ENCODE results near the gene SLC4A1AP.

SLC4A1AP gene

GRCh38 chr2:27634291-27634690 is 29.4 kb upstream of the SLC4A1AP start:
- Mint-ChIP-seq H3K9me3 (no peaks in the 10 kb centered on the region), H3K4me1 (peaks cover 25% of the 10 kb centered on the region), H3K27ac (ENCODE audit: low read depth) (no peak overlapping the region), H3K4me3 (no peak overlapping the region), H3K36me3 (ENCODE audit: insufficient read depth) (peaks cover 57% of the 10 kb centered on the region), H3K27me3 (no peaks in the 10 kb centered on the region)
- ATAC-seq (replicated peaks; ENCODE audit: extremely low read depth, poor library complexity, severe bottlenecking): no peak
- no peak for DNase-seq (ENCODE audit: low spot score in 2 of 2)

GRCh38 chr2:27636766-27637165 is 26.9 kb upstream of the SLC4A1AP start:
- no peak for DNase-seq (ENCODE audit: low spot score in 2 of 2)
- Mint-ChIP-seq H3K9me3 (no peaks in the 10 kb centered on the region), H3K36me3 (ENCODE audit: insufficient read depth) (peaks cover 67% of the 10 kb centered on the region), H3K27ac (ENCODE audit: low read depth) (no peak overlapping the region), H3K4me1 (peaks cover 18% of the 10 kb centered on the region), H3K27me3 (no peaks in the 10 kb centered on the region), H3K4me3 (no peak overlapping the region)
- ATAC-seq (replicated peaks; ENCODE audit: extremely low read depth, poor library complexity, severe bottlenecking): no peak

GRCh38 chr2:27638037-27638637 is 25.6 kb upstream of the SLC4A1AP start:
- H3K36me3 Mint-ChIP-seq (ENCODE audit: insufficient read depth): peaks cover 71% of the 10 kb centered on the region
- peak overlapping the region; percentile 5 for H3K27ac Mint-ChIP-seq (ENCODE audit: low read depth)
- no peaks in the 10 kb centered on the region for H3K27me3 Mint-ChIP-seq
- no peaks in the 10 kb centered on the region for H3K9me3 Mint-ChIP-seq
- peak overlapping the region; percentile 12 for H3K4me3 Mint-ChIP-seq
- peaks cover 18% of the 10 kb centered on the region for H3K4me1 Mint-ChIP-seq
- DNase-seq (ENCODE audit: low spot score in 2 of 2) (no peak), ATAC-seq (replicated peaks; ENCODE audit: extremely low read depth, poor library complexity, severe bottlenecking) (peak; percentile 86)

GRCh38 chr2:27638709-27639108 is 25.0 kb upstream of the SLC4A1AP start:
- DNase-seq (ENCODE audit: low spot score in 2 of 2): no peak
- H3K9me3 Mint-ChIP-seq: no peaks in the 10 kb centered on the region
- no peak overlapping the region for H3K4me3 Mint-ChIP-seq
- H3K27me3 Mint-ChIP-seq: no peaks in the 10 kb centered on the region
- peaks cover 17% of the 10 kb centered on the region for H3K4me1 Mint-ChIP-seq
- no peak overlapping the region for H3K27ac Mint-ChIP-seq (ENCODE audit: low read depth)
- H3K36me3 Mint-ChIP-seq (ENCODE audit: insufficient read depth): peaks cover 73% of the 10 kb centered on the region
- ATAC-seq (replicated peaks; ENCODE audit: extremely low read depth, poor library complexity, severe bottlenecking): no peak

- Mint-ChIP-seq H3K36me3 (ENCODE audit: insufficient read depth) (peaks cover 66% of the 10 kb centered on the region), H3K4me1 (peaks cover 14% of the 10 kb centered on the region), H3K9me3 (no peaks in the 10 kb centered on the region), H3K27me3 (no peaks in the 10 kb centered on the region), H3K4me3 (no peak overlapping the region), H3K27ac (ENCODE audit: low read depth) (no peak overlapping the region)
- no peak for ATAC-seq (replicated peaks; ENCODE audit: extremely low read depth, poor library complexity, severe bottlenecking)
- DNase-seq (ENCODE audit: low spot score in 2 of 2): no peak
Measured at GRCh38 chr2:27640722-27641245, 22.9 kb upstream of the SLC4A1AP start.

GRCh38 chr2:27645197-27645596 is 18.5 kb upstream of the SLC4A1AP start:
- H3K9me3 Mint-ChIP-seq: no peaks in the 10 kb centered on the region
- no peaks in the 10 kb centered on the region for H3K27me3 Mint-ChIP-seq
- no peaks in the 10 kb centered on the region for H3K4me1 Mint-ChIP-seq
- H3K4me3 Mint-ChIP-seq: no peak overlapping the region
- ATAC-seq (replicated peaks; ENCODE audit: extremely low read depth, poor library complexity, severe bottlenecking): no peak
- no peak overlapping the region for H3K27ac Mint-ChIP-seq (ENCODE audit: low read depth)
- DNase-seq (ENCODE audit: low spot score in 2 of 2): no peak
- H3K36me3 Mint-ChIP-seq (ENCODE audit: insufficient read depth): peaks cover 66% of the 10 kb centered on the region

- no peaks in the 10 kb centered on the region for H3K27me3 Mint-ChIP-seq
- no peaks in the 10 kb centered on the region for H3K4me1 Mint-ChIP-seq
- ATAC-seq (replicated peaks; ENCODE audit: extremely low read depth, poor library complexity, severe bottlenecking): no peak
- H3K27ac Mint-ChIP-seq (ENCODE audit: low read depth): no peak overlapping the region
- DNase-seq (ENCODE audit: low spot score in 2 of 2): no peak
- H3K9me3 Mint-ChIP-seq: no peaks in the 10 kb centered on the region
- peaks cover 66% of the 10 kb centered on the region for H3K36me3 Mint-ChIP-seq (ENCODE audit: insufficient read depth)
- no peak overlapping the region for H3K4me3 Mint-ChIP-seq
Measured at GRCh38 chr2:27647289-27647688, 16.4 kb upstream of the SLC4A1AP start.

GRCh38 chr2:27647737-27648136 is 16.0 kb upstream of the SLC4A1AP start:
- no peaks in the 10 kb centered on the region for H3K27me3 Mint-ChIP-seq
- ATAC-seq (replicated peaks; ENCODE audit: extremely low read depth, poor library complexity, severe bottlenecking): no peak
- no peak for DNase-seq (ENCODE audit: low spot score in 2 of 2)
- H3K4me3 Mint-ChIP-seq: no peak overlapping the region
- H3K9me3 Mint-ChIP-seq: no peaks in the 10 kb centered on the region
- peaks cover 64% of the 10 kb centered on the region for H3K36me3 Mint-ChIP-seq (ENCODE audit: insufficient read depth)
- no peak overlapping the region for H3K27ac Mint-ChIP-seq (ENCODE audit: low read depth)
- no peaks in the 10 kb centered on the region for H3K4me1 Mint-ChIP-seq

GRCh38 chr2:27651056-27651455 is 12.6 kb upstream of the SLC4A1AP start:
- Mint-ChIP-seq H3K36me3 (ENCODE audit: insufficient read depth) (peaks cover 65% of the 10 kb centered on the region), H3K4me1 (peaks cover 5% of the 10 kb centered on the region)

GRCh38 chr2:27652341-27652740 is 11.3 kb upstream of the SLC4A1AP start:
- no peaks in the 10 kb centered on the region for H3K9me3 Mint-ChIP-seq
- peaks cover 5% of the 10 kb centered on the region for H3K4me1 Mint-ChIP-seq
- DNase-seq (ENCODE audit: low spot score in 2 of 2) (no peak), ATAC-seq (replicated peaks; ENCODE audit: extremely low read depth, poor library complexity, severe bottlenecking) (no peak)
- no peak overlapping the region for H3K4me3 Mint-ChIP-seq
- peaks cover 61% of the 10 kb centered on the region for H3K36me3 Mint-ChIP-seq (ENCODE audit: insufficient read depth)
- no peaks in the 10 kb centered on the region for H3K27me3 Mint-ChIP-seq
- H3K27ac Mint-ChIP-seq (ENCODE audit: low read depth): no peak overlapping the region

More at GRCh38 chr2:27651056-27651455, 12.6 kb upstream of the SLC4A1AP start:
- Mint-ChIP-seq H3K4me3 (no peak overlapping the region), H3K27me3 (no peaks in the 10 kb centered on the region), H3K27ac (ENCODE audit: low read depth) (no peak overlapping the region), H3K9me3 (no peaks in the 10 kb centered on the region)
- no peak for ATAC-seq (replicated peaks; ENCODE audit: extremely low read depth, poor library complexity, severe bottlenecking)
- DNase-seq (ENCODE audit: low spot score in 2 of 2): no peak

- no peak for ATAC-seq (replicated peaks; ENCODE audit: extremely low read depth, poor library complexity, severe bottlenecking)
- Mint-ChIP-seq H3K9me3 (no peaks in the 10 kb centered on the region), H3K4me1 (peaks cover 5% of the 10 kb centered on the region), H3K27me3 (no peaks in the 10 kb centered on the region), H3K4me3 (no peak overlapping the region), H3K36me3 (ENCODE audit: insufficient read depth) (peaks cover 58% of the 10 kb centered on the region), H3K27ac (ENCODE audit: low read depth) (no peak overlapping the region)
- DNase-seq (ENCODE audit: low spot score in 2 of 2): no peak
Measured at GRCh38 chr2:27652790-27653189, 10.9 kb upstream of the SLC4A1AP start.

GRCh38 chr2:27653397-27653796 is 10.3 kb upstream of the SLC4A1AP start:
- H3K36me3 Mint-ChIP-seq (ENCODE audit: insufficient read depth): peaks cover 52% of the 10 kb centered on the region
- no peaks in the 10 kb centered on the region for H3K9me3 Mint-ChIP-seq
- DNase-seq (ENCODE audit: low spot score in 2 of 2) (no peak), ATAC-seq (replicated peaks; ENCODE audit: extremely low read depth, poor library complexity, severe bottlenecking) (no peak)
- H3K4me1 Mint-ChIP-seq: peaks cover 5% of the 10 kb centered on the region
- H3K27ac Mint-ChIP-seq (ENCODE audit: low read depth): no peak overlapping the region
- H3K4me3 Mint-ChIP-seq: no peak overlapping the region
- H3K27me3 Mint-ChIP-seq: no peaks in the 10 kb centered on the region

GRCh38 chr2:27655155-27655951 is 8.3 kb upstream of the SLC4A1AP start:
- Mint-ChIP-seq H3K36me3 (ENCODE audit: insufficient read depth) (peaks cover 53% of the 10 kb centered on the region), H3K4me3 (no peak overlapping the region), H3K9me3 (no peaks in the 10 kb centered on the region), H3K27me3 (no peaks in the 10 kb centered on the region), H3K4me1 (peaks cover 13% of the 10 kb centered on the region), H3K27ac (ENCODE audit: low read depth) (no peak overlapping the region)
- no peak for DNase-seq (ENCODE audit: low spot score in 2 of 2)
- no peak for ATAC-seq (replicated peaks; ENCODE audit: extremely low read depth, poor library complexity, severe bottlenecking)

Measured in central memory CD8-positive, alpha-beta T cell (primary cell).